Hematopoietic multipotent progenitor cell treated with erythropoietin and hydrocortisone succinate and interleukin-3 and kit ligand, for 8 days (in vitro differentiated cells): ENCODE results near the gene MYADM.
"Not testable (repeated sequence)": the region's sequence is repeated elsewhere in the genome, so short reads cannot be mapped to it uniquely, and the experiment has no call there.

Source experiments
- DNase-seq: peaks from one replicate; pipeline ENCODE4 v3.0.0-alpha.2; 2015

MYADM gene

GRCh38 chr19:53867225-53868090 lies at the start of gene MYADM:
Gene MYADM (plus strand): TSS chr19:53867883. CDS start chr19:53873530, 5,647 bp downstream.
- DNase-seq = peak; percentile 93

DNA sequence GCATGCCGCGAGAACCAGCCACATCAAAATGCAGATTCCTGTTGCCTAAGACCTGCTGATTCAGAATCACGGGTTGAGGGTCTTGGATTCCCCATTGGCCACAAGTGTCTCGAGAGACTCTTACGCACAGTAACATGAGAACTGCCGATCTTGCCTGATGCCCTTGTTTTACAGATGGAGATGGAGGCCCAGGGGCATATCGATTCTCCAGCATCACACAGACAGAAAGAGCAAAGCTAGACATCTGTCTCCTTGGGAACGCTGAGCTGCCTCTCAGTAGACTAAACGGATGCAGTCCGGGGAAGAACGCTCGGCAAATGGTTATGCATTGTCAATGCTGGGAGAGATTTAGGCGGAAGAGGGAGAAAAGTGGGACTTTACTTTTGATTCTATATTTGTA lies 48.9 kb upstream of the MYADM start:
- no peak for DNase-seq

DNA sequence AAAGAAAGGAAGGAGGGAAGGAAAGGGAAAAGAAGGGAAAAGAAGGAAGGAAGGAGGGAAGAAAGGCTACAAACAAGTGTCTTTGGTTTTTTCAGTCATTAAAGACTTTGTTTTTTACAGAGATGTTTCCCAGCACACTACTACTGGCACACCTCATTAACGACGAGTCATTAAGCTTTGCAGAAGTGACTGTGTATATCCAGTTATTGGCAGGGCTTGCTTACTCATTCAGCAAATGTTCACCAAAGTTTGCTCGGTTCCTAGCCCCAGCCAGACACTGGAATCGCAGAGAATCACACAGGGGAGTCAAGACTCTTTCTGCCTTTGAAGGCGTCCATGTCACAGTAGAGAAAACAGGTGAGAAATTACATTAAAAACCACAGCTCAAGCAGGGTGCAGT lies 47.8 kb upstream of the MYADM start:
- DNase-seq = no peak

DNA sequence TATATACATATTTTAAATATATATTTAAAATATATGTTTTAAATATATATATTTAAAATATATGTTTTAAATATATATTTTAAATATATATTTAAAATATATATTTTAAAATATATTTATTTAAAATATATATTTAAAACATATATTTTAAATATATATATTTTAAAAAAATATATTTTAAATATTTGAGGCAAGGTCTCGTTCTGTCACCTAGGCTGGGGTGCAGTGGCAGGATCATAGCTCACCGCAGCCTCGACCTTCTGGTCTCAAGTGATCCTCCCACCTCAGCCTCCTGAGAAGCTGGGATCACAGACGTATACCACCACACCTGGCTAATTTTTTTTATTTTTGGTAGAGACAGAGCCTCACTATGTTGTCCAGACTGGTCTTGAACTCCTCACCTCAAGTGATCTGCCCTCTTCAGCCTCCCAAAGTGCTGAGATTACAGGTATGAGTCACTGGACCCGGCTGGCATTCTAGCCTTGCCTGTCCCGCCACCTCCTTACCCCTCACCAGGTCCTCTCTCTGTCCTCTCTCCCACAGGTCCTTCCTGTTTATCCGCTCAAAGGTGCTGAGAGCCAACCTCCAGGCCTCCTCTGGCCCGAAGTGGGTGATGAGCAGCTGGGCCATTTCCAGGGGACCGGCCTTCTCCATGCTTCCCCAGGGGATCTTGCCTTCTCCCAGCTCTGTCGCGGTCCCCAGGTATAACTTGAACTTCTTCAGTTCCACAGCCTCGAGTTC lies 44.1 kb upstream of the MYADM start:
- DNase-seq = no peak

DNA sequence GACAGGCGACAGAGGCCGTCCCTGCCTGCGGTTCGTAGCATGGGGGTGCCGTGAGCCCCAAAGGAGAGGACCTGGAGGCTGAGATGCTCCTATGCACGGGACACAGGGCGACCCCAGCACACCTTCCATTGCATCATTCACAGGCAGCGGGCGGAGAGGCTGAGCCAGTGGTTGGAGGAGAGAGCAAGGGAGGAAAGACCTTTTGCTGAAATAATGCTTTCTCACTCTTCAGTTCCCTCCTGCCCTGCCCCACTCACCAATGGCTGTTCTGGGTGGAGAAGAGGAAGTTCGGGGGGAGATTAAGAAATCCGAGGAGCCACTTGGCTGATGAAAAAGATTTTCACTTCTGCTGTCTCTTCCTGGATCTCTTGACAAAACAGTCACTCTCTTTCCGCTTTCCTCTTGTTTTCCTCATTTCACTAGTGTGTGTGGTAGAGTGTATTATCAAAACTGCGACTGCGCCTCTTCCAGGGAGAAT lies 43.5 kb upstream of the MYADM start, which contains the start of gene NLRP12:
Gene NLRP12, minus strand, starts transcription at position 181 of the 478 bp plus-strand sequence. Its CDS starts 140 bp downstream, at position 41.
- peak; percentile 26 for DNase-seq

- DNase-seq = no peak
Observed at GRCh38 chr19:53826876-53827275, 40.8 kb upstream of the MYADM start.

- no peak for DNase-seq
Observed at GRCh38 chr19:53828531-53828930, 39.2 kb upstream of the MYADM start.

DNA sequence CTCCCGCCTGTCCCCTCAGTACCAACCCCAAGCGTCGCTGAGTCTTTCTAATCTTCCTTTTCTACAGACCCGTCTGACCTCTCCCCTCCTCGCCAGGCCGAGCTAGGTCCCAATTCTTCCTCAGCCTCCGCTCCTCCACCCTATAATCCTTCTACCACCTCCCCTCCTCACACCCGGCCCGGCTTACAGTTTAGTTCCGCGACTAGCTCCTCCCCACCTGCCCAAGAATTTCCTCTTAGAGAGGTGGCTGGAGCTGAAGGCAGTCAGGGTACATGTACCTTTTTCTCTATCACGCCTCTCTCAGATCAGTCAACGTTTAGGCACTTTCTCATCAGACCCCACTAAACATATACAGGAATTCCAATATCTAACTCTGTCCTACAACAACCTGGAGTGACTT lies 34.8 kb upstream of the MYADM start:
- not testable (repeated sequence) for DNase-seq

GRCh38 chr19:53838446-53838845 lies 29.2 kb upstream of the MYADM start:
- not testable (repeated sequence) for DNase-seq

DNA sequence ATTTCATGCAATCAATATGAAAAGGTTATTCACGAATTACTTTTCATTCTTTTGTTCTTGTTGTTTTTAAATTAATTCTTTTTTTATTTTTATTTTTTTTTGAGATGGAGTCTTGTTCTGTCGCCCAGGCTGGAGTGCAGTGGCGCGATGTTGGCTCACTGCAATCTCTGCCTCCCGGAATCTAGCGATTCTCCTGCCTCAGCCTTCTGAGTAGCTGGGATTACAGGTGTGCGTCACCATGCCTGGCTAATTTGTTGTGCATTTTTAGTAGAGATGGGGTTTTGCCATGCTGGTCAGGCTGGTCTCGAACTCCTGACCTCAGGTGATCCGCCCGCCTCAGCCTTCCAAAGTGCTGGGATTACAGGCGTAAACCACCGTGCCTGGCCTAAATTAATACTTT lies 27.4 kb upstream of the MYADM start:
- DNase-seq = not testable (repeated sequence)

DNA sequence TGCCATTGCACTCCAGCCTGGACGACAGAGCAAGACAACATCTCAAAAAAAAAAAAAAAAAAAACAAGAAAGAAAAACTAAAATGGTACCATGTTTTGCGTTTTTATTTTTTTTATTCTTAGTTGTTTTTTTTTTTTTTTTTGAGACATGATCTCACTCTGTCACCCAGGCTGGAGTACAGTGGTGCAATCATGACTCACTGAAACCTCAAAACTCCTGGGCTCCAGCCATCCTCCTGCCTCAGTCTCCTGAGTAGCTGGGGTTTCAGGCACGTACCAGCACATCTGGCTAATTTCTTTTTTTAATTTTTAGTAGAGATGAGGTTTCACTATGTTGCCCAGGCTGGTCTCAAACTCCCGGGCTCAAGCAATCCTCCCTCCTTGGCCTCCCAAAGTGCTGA lies 26.8 kb upstream of the MYADM start:
- DNase-seq = not testable (repeated sequence)

DNA sequence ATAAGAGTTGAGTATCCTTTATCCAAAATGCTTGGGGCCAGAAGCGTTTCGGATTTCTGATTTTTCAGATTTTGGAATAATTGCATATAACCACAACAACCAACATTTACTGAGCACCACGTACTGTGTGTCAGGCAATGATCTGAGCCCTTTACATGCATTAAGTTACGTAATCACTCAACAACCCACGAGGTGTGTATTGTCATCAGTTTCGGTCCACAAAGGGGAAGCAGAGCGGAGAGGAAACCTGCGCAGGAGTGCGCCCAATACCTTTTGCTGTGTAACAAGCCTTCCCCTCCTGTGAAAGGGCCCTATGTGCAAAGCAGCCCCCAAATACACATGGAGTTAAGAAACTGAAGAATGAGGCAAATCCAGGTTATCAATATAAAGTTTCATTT lies 22.8 kb upstream of the MYADM start:
- no peak for DNase-seq

DNA sequence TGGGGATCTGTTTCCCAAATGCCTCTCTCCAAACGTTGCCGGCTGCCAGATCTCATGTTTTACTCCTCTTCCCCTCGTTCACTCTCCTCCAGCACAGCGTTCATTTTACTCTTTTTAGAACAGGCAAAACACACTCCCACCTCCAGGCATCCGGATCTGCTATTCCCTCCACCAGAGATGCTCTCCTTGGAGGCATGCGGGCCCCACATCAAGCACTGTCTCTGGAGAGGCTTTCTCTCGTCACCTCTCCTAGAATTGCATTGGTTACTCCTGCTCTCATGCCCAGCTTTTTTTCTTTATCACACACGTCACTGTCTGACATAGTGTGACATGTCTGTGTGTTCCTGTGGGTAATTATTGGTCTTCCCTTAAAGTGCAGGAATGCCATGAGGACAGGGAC lies 20.1 kb upstream of the MYADM start:
- DNase-seq = no peak

- no peak for DNase-seq
Observed at GRCh38 chr19:53849237-53849676, 18.4 kb upstream of the MYADM start.

- DNase-seq = no peak
Observed at GRCh38 chr19:53853707-53854106, 14.0 kb upstream of the MYADM start.

- no peak for DNase-seq
Observed at GRCh38 chr19:53864308-53864836, 3.3 kb upstream of the MYADM start.

DNA sequence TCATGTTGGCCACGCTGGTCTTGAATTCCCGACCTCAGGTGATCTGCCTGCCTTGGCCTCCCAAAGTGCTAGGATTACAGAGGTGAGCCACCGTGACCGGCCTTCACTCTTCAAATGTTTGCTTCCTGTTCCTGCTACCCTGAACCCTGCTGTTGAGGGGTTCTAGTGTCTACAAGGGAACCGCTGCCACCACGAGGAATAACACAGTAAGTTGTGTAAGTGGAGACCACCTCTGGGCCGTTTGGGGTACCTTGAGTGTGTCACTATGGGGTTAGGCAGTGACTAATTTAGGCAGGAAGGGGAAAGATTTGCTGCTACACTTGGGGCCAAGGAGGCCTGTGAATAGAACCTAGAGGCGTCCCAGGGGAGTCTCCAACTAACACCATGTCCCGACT lies 2.2 kb upstream of the MYADM start:
- no peak for DNase-seq

DNA sequence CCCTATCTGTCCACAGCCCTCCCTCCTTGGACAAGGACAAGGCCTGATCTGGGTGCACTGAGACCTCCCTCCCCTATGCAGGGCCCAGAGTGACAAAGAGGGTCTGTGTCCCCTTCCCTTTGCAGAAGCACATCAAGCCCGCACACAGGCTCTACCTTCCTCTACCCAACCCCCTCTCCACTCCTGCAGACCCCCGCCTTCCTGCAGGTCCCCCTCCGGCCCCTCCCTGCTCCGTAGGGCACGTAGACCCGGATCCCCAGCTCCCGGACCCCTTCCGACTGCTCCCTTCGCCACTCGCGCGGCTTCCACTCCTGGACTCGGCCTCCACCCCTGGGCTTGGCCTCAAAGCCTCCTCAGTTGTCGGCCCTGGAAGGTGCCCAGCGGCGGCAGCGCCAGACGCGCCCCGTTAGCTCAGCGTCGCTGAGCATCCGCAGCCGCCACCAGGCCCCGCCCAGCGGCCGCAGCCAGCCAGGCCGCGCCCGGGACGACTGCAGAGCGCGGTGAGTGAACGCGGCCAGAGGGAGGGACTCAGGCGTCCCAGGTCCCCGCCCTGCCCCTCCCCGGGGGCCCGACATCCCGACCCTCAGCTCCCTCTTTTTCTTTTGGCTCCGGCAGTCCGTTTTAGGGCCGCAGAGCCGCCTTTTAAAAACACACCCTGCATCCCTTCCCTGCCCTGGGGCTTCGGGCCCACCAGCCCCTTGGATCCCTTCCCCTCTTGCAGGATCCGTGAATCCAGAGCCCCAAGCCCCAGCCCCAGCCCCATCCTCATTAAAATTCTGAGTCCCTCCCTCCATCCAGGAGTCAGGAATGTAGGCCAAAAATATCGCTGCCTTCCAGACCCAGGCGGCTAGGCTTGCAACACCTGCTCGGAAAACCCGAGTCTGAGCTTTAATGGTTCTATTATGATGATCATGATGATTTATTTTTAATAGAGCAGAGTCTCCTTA lies 1.5 kb upstream of the MYADM start:
- DNase-seq = peak; percentile 50

- DNase-seq = no peak
Observed at GRCh38 chr19:53866865-53867224, 838 bp upstream of the MYADM start.

- peak; percentile 21 for DNase-seq
Observed at GRCh38 chr19:53868091-53868891, 608 bp downstream of the MYADM start.
